AG20443 (cell line): ENCODE measurements around the gene ZC3HAV1.
"Not testable (repeated sequence)": the region's sequence is repeated elsewhere in the genome, so short reads cannot be mapped to it uniquely, and the experiment has no call there.

ENCODE experiments used
- DNase-seq: peaks from one replicate; pipeline ENCODE4 v3.0.0; 2012; ENCODE audit warnings: low spot score, mixed read lengths

ZC3HAV1 gene

DNA sequence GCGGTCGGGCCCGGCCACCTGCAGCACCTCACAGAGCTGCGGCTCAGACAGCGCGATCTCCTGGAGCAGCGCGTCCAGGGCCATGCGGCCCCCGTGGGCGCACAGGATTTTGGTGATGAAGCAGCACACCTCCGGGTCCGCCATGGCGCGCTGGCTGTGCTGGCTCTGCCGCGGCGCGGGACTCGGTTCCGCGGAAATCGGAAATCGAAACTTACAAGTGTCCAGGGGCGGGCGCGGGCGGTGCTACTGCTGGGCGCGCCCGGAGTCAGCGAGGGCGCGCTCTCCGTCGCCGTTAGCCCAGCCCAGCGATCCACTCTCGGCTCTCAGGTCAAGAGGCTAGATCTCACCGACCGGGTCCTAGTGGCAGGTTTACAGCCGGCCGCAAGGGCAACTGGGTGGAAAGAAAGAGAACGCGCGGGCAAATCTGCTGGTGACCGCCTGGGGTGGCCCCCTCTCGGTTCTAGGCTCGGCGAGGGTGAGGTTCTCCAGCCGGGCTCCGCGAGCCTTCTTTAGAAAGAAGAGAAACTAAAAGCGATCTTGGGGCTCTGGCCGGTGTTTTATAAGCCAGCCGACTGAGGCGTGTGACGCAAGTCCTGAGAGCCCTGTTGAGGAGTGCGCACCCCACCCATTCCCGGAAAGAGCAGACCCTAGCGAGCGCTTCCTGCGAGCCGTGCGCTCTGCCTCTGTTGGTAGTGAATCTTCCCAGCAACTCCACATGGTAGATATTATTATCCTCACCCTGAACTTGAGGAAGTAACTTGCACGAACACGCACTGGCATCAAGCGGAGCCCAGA is at the start of gene ZC3HAV1:
ZC3HAV1 (minus strand) TSS at position 533 of the 795 bp plus-strand sequence; CDS start at position 144, 389 bp downstream.
- peak; percentile 93 for DNase-seq

DNA sequence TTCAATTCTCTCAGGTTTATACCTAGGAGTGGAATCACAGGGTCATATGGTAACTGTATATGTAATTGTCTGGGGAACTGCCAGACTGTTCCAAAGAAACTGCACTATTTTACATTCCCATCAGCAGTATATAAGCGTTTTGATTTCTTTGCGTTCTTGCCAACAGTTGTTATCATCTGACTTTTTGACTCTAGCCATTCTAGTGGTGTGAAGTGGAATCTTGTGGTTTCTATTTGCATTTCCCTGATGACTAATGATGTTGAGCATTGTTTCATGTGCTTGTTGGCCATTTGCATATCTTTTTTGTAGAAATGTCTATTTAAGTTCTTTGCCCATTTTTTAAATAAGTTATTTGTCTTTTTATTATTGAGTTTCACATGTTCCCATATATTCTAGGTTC is 44.3 kb upstream of the ZC3HAV1 start:
- DNase-seq, result no peak

DNA sequence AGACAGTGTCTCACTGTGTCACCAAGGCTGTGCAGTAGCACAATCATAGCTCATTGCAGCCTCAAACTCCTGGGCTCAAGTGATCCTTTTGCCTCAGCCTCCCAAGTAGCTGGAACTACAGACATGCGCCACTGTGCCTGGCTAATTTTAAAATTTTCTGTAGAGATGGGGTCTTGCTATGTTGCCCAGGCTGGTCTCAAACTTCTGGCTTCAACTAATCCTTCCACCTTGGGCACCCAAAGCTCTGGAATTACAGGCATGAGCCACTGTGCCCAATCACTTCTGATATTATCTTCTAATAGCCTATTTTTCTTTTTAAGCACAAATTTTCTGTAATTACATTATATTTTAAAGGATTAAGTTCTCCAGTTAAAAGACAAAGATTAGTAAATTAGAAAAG is 42.6 kb upstream of the ZC3HAV1 start:
- no peak for DNase-seq

DNA sequence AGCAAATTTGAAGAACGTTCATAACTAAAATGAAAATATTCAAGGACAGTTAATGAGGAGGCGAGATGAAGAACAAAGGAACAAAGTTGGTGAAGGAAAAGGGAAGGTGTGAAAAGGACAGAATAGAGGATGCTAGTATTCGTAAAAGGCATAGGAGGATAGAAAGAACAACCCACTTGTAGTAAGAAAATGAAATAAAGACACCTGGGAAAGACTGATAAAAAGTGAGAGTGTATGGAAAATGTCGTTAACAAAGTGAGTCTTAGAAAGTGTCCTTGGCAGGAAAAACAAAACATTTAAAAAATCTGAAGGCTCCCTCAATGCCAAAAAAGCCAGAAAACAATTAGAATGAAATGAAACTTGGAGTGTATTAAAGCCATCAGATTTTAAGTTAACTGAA is 29.6 kb upstream of the ZC3HAV1 start:
- no peak for DNase-seq

DNA sequence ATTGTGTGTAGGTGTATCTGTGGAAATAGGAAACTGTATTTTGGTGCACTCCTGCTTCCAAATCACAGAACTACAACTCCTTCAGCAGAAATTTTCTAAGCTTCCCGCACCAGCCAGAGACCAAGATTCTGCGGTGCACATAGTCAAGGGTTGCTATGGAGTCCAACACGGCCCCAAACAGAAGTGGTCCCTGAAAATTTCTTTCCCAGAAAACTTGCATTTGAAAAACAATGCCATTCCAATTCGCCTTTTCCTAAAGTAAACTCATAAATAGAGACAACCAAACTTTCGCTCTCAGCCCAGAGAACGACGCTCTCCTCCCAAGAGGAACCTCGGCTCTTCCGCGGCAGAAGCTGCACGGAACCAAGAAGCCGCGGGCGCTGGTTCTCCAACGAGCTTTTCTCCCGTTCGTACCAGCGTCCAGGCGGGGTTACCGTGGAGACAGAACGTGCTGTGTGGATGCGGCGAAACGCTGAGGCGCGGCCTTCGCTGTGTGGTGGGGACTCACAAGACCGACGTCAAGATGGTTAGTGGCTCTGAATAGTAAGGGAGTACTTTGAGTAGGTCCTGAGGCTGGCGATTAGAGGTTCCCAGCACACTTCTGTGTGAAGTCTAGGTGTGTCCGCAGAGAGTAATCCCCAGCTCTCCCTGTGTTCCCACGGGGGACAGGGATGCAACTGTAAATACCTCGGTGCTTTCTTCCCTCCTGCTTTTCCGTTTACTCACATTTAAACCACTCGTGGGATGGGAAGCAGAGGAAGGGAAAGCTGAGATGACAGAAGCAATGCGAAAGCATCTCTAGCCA is 24.0 kb upstream of the ZC3HAV1 start:
- peak; percentile 93 for DNase-seq

DNA sequence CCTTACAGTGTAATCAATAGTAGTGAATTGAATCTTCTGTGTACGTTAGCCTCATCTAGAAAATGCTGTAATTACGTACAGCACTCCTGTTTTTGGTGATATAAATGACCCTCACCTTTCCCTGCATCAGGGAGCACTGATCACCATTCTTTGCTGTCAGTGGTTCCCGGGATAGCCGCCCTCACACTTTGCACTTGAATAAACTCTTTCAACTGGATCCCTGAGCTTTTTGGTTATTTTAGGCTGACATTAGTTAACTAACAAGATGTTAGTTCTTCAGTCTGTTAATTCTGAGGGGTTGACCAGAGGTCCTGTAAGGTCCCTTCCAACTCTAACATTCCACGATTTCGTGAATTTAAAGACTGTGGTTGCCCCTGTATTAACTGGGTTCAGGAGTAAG is 23.4 kb upstream of the ZC3HAV1 start:
- DNase-seq, result no peak

DNA sequence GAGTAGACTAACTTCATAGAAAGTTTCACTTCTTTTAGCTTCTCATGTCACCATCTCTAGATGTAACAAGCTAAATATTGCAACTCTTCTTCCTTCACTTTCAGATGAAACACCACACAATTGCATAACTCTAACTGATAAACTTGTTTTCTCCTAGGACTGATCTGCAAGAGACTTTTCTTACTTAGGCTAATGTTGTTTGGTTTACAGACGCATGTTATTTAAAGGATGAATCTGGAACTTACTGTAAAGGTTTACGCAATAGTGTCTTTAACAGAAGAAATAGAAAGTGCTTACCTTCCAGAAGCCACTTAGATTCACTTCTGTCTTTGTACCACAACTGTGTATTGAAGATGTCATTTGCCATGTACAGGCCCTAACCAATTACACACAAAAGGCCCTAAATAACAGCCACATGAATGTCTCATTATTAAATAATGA is 22.1 kb upstream of the ZC3HAV1 start:
- DNase-seq, result no peak

DNA sequence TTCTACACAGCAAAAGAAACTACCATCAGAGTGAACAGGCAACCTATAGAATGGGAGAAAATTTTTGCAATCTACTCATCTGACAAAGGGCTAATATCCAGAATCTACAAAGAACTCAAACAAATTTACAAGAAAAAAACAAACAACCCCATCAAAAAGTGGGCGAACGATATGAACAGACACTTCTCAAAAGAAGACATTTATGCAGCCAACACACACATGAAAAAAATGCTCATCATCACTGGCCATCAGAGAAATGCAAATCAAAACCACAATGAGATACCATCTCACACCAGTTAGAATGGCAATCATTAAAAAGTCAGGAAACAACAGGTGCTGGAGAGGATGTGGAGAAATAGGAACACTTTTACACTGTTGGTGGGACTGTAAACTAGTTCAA is 20.3 kb upstream of the ZC3HAV1 start:
- DNase-seq, result not testable (repeated sequence)

DNA sequence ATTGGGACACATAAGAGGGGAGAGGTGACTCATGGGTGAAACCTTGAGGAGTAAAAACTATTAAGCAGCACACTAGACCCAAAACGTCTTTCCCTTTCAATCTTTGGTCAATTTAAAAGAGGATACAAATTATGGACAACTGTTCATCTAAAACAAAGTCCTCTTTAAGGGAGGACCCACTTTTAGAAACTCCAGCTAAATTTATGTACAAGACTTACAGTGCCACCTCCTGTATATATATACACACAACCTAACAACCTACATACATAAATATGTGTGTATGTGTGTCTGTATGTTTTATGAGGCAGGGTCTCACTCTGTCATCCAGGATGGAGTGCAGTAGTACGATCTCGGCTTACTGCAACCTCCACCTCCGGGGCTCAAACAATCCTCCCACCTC is 18.1 kb upstream of the ZC3HAV1 start:
- DNase-seq, result no peak

DNA sequence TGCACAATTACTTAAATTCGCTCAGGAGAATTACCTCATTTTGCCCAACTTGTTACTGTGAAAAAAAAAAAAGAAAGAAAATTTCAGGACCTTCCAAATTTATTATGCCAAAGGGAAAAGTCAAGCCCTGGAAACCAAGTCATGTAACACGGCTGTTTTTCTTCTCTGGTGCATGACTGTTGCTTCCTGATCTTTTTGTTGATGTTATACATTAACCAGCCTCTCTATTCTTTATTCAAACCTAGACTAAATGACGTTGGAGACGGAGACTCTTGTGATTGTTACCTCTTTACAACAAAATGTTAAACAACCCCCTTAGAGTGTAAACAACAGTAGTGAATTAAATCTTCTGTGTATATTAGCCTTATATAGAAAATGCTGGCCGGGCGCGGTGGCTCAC is 16.1 kb upstream of the ZC3HAV1 start:
- no peak for DNase-seq

DNA sequence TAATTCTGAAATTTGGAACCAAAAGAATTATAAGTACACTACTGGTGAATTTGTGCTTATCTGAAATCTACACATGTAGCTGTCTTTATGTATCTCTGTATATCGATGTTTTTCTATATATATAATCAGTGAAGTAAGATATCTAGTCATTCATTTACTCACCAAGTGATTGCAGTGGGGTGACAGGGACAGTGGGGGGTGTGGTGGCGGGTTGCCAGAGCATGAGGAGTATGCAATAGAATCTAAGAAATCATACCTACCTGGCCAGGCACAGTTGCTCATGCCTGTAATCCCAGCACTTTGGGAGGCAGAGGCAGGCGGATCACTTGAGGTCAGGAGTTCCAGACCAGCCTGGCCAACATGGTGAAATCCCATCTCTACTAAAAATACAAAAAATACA is 15.5 kb upstream of the ZC3HAV1 start:
- not testable (repeated sequence) for DNase-seq

DNA sequence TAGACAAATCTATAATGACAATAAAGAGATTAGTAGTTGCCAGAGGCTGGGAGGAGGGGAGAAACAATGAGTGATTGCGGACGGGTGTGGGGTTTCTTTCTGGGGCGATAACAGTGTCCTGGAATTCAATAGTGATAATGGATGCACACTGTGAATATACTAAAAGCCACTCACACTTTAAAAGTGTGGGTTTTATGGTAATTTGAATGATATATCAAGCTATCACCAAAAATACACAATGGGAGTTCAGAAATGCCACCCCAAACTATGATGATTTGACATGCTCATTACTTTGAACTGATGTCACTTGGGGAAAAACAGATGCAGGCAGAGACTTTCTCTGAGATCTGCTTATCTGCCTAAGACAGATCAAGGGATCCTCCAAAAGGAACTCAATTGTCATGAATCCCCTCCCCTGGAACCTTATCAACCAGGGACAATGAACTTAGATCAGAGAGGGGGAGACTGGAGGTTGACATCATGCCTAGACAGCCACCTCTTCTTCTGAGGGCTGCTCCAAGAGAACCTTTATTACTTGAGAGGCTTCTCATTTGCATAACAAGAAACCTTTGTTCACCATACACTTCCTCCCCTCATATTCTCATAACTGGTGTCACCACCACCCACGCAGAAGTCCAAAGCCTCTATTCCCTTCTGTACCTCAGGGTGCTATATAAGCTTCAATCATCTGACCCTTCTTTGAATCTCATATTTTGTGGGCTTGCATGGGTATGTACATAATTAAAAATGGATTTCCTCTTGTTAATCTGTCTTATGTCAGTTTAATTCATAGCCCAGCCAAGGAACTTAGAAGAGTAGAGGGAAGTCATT is 14.8 kb upstream of the ZC3HAV1 start:
- no peak for DNase-seq

DNA sequence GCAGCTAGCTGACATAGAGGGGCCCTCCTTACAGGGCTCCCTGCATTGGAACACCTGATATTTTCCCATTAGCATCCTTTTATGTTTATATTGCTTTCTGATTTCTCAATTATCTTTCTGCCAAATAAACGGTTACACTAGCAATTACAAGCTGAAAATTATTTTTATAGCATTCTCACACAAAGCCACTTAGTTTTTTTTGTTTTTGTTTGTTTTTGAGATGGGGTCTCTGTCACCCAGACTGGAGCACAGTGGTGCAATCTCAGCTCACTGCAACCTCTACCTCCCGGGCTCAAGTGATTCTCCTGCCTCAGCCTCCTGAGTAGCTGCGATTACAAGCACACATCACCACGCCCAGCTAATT is 9.9 kb upstream of the ZC3HAV1 start:
- no peak for DNase-seq

DNA sequence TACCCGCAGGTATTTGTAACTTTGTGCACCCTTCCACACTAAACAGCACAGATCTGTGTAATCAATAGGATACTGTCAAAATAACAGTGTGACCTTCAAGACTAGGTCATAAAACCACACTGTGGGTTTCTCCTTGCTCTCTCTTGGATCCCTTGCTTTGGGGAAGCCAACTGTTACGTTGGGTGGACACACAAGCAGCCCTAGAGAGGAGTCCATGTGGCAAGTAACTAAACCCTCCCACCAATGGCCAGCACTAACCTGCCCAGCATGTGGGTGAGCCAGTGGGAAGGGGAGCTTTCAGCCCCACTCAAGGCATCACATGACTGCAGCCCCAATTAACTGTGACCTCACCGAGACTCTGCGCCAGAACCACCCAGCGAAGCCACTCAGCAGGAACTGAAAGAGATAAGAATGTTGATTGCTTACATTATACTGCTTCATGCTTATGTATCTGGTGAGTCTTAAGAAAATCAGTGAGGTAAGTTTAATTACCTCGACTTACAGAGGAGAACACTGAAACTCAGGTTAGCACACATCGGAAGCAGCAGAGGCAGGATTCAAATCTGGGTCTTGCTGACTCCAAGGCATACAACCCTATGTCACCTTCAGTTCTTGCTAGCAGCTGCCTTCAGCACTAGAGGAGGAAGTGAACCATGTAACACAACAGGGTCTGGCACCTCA is 9.4 kb upstream of the ZC3HAV1 start:
- DNase-seq, result no peak

DNA sequence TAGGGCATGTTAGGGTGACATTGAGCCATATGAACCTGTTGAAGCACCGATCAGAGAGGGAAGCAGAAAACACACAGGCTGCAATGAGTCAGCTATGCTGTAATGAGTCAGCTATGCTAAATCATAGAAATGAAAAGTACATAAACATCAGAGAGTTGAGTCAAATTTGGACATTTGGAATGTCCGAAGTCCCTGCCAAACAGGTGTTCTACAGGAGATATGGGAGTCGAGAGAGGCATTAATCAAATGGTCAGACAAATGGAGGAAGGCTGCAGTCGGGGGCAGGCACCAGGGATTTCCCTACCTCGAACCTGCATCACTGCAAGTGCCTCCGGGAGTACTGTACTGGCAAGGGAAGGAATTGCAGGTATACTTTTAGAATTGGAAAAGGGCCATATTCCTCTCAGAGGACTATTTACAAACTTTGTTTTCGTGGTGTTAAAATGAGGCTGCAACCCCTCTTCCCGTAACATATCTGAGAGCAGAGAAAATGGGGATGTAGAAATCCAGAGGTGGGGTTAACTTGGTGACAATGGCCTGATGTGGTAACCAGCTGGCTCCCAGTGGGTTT is 8.8 kb upstream of the ZC3HAV1 start:
- peak; percentile 38 for DNase-seq

DNA sequence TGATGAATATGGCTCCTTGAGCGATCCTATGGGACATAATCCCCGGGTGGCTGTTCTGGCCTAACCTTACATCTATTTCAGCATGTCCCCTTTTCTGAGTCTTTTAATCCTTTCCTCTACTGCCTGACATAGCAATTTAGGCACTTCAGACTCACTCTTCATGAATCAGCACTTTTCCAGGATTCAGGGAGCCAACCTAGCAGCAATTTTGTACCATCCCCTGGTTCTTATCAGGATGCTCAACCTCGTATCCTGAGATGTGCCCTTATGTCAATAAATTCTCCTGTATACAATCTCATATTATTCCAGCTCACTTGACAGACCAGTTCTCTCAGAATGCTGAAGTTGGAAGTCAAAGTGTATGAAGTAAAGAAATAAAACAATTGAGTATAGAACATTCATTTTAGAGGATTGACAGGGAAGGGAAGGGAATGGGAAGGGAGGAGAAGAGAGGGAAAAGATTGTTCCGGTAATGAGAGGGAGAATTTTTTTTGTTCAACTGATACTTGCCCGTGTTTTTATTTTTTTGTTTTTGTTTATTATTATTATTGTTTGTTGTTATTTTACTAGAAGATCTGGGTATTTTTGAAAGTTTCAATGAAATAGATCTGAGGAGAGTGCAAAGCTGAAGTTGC is 8.2 kb upstream of the ZC3HAV1 start:
- no peak for DNase-seq

DNA sequence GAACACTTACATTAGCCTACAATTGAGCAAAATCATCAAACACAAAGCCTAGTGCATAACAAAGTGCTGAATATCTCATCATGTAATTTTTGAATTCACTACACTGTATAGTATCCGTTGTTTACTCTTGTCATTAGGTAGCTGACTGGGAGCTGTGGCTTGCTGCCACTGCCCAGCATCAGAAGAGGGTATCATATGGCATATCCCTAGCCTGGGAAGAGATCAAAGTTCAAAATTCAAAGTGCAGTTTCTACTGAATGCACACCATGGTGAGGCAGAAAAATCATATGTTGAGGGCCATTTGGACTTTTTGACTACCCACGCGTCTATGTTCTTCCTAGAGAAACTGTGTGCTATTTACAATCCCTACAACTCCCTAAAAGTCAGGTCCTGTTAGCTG is 7.5 kb upstream of the ZC3HAV1 start:
- DNase-seq, result no peak

DNA sequence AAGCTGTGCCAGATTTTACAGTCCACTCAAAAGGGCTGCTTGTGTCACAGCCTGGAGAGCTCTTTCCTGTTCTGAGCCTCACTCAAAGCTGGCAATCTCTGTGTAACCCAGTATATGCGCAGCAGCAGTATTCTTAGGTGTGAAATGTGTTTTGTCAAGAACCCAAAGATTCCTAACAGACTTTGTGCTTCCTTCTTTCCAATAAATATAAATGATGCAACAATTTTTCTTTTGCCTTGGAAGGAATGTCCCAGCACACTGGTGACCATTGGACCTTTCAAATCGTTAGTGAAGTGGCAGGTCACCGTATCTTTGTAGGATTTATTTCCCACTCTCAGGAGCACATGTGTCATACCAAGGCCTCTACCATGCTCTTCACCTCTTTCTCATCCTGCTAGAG is 5.6 kb upstream of the ZC3HAV1 start:
- DNase-seq, result no peak

DNA sequence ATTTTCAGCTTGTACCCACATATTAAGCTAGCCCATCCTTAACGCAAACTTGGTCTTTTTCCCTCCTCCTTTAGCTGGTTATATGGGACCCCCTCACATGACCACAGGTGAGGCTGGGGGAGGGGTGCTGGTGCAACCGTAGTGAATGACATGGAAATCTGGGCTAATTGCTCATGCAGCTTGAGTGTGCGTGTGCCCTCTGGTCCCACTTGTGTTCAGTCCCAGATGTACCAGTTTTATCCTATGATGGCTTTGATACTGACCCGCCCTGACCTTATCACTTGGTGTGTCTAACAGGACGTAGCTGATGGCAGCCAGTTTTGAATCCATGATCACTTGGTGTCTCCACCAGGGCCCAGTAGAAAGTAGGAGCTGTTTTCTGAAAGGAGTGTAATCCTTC is 5.1 kb upstream of the ZC3HAV1 start:
- DNase-seq, result no peak

DNA sequence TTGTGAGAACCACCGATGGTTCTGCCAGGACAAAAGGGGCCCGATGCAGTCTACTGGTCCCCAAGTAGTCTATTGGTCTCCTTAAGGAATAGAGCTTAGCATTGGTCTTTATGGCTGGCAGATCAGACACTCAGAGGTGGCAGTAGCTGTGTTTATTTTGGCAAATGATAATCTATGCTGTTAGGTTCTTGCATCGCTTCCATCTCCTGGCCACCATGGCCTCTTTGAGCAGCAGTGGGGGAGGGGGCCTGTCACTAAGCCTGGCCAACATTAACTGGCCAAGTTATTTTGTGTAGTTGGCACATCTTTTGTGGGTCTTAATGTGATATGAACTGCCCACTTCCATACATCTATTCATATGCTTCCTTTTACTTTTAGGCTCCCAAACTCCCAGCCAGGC is 4.5 kb upstream of the ZC3HAV1 start:
- DNase-seq, result no peak

DNA sequence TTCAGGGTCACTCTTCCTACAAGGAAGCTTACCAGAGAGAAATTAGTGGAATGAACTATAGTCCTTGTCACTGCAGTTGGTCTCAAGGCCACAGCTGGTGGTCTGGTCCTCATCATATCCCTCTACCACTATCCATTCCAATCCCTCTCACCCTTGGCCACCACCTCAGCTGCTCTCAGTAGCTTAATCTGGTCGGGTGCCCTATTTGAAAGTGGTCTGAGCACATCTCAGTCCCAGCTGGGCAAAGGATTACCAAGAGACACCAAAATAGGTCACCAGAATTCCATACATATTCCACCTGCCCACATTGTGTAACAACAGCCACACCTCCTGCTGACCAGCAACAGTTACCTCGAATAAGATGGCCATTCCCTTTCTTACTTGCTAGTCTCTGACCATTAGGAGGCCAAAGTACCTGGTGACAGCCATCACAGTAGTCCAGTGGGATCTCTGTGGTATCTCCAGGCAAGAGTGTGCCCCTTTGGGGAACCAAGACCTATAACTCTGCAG is 3.3 kb upstream of the ZC3HAV1 start:
- DNase-seq, result no peak
